HG03045 (cell line): ENCODE data around the gene BRD9.
"Not testable (repeated sequence)": the region's sequence is repeated elsewhere in the genome, so short reads cannot be mapped to it uniquely, and the experiment has no call there.

ENCODE experiments used
- ATAC-seq: cut with Tn5 transposase; IDR thresholded peaks from one replicate; pipeline ENCODE4 v1.9.1; 2021; ENCODE audit warnings: mild to moderate bottlenecking, moderate library complexity; ENCODE audit not compliant: unreplicated experiment

BRD9 gene

DNA sequence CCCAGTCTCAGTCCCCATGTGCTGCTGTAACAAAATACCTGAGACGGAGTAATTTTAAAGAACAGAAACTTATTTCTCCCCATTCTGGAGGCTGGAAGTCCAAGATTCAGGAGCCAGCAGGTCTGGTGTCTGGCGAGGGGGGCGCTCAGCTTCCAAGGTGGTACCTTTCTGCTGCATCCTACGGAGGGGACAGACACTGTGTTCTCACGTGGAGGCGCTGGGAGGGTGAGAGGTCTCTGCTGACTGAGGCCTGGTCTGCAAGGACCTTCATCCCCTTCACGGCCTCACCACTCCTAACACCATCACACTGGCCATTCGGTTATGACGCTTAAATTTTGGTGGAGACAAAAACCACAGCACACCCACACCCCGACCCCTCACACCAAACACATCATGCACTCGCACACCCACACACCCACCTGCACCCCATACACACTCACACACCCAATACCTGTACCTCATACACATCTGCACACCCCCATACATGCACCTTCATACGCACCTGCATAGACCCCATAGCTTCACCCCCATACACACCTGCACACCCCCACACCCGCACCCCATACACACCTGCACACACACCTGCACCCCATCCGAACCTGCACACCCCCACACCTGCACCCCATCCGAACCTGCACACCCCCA, 32.0 kb downstream of the BRD9 start:
- no peak for ATAC-seq

- ATAC-seq, result no peak
These were observed 32.8 kb downstream of the BRD9 start for GRCh38 chr5:859798-860296.

GRCh38 chr5:859391-859790, 33.2 kb downstream of the BRD9 start:
- no peak for ATAC-seq

DNA sequence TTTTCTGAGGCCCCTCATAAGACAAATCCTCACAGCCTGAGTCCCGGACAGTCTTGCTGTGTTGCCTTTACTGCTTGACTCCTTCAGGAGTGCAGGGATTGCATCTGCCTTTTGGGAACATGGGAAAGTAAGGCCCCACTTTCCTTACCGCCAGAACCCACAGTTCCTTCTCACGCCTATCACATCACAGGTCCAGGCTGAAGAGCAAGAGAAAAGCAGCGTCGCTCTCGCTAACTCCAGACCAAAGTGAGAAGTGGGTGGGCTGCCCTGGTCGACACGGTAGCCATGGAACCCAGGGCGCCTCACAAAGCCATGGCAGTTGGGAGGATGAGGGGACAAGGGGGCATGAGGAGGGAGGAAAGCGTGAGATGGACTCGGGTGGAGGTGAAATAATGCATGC, 33.9 kb downstream of the BRD9 start:
- no peak for ATAC-seq

DNA sequence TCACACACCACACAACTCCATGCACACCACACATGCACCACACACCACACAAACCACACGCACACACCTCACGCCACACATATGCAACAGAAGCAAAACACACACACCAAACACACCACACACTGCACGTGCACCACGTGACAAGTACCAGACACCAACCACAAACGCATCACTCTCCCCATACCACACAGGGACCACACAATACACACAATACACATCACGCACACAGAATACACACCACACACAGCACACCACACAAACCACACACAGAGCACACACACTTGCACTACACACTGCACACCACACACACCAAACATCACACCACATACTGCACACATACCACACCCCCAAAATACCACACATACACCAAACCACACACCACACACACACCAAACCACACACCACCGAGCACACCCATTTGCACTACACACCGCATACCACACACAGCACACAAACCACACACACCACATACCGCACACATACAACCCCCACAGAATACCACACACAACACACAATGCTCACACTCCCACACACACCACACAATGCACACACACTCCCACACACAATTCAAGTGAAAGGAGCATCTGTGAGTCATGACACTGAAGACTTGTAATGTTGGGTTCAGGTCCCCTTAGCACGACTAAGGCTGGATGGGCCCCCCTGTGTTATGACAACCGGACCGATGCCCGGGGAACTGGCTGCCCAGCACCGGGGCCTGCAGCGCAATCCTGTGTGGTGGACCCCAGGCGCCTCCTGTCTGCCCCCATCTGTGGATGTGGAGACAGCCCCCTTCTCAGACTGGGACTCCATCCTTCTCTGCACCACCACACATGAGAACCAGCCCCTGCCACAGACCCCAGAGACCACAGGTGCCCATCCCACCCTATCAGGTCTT, 35.8 kb downstream of the BRD9 start:
- no peak for ATAC-seq

GRCh38 chr5:855771-856530, 36.6 kb downstream of the BRD9 start:
- ATAC-seq, result no peak

DNA sequence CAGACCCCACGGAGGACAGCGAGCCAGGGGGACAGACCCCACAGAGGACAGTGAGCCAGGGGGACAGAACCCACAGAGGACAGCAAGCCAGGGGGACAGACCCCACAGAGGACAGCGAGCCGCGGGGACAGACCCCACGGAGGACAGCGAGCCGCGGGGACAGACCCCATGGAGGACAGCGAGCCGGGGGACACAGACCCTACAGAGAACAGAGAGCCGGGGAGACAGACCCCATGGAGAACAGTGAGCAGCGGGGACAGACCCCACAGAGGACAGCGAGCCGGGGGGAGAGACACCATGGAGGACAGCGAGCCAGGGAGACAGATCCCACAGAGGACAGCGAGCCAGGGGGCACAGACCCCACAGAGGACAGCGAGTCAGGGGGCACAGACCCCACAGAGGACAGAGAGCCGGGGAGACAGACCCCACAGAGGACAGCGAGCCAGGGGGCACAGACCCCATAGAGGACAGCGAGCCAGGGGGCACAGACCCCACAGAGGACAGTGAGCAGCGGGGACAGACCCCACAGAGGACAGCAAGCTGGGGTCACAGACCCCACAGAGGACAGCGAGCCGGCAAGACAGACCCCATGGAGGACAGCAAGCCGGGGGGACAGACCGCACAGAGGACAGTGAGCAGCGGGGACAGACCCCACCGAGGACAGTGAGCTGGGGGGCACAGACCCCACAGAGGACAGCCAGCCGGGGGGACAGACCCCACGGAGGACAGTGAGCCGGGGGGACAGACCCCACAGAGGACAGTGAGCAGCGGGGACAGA, 37.4 kb downstream of the BRD9 start:
- no peak for ATAC-seq

GRCh38 chr5:854217-854616, 38.4 kb downstream of the BRD9 start:
- no peak for ATAC-seq

- not testable (repeated sequence) for ATAC-seq
These were observed 39.0 kb downstream of the BRD9 start for GRCh38 chr5:853416-854090.

DNA sequence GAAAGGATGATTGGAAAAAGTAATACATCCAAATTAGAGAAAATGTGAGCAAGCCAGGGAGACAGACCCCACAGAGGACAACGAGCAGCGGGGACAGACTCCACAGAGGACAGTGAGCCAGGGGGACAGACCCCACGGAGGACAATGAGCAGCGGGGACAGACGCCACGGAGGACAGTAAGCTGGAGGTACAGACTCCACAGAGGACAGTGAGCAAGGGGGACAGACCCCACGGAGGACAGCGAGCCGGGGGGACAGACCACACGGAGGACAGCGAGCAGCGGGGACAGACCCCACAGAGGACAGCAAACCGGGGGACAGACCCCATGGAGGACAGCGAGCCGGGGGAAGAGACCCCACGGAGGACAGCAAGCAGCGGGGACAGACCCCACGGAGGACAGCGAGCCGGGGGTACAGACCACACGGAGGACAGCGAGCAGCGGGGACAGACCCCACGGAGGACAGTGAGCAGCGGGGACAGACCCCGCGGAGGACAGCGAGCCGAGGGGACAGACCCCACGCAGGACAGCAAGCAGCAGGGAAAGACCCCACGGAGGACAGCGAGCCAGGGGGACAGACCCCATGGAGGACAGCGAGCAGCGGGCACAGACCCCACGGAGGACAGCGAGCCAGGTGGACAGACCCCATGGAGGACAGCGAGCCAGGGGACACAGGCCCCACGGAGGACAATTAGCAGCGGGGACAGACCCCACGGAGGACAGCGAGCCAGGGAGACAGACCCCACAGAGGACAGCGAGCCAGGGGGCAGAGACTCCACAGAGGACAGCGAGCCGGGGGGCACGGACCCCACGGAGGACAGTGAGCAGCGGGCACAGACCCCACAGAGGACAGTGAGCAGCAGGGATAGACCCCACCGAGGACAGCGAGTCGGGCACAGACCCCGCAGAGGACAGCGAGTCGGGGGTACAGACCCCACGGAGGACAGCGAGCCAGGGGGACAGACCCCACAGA, 39.9 kb downstream of the BRD9 start:
- ATAC-seq, result no peak

DNA sequence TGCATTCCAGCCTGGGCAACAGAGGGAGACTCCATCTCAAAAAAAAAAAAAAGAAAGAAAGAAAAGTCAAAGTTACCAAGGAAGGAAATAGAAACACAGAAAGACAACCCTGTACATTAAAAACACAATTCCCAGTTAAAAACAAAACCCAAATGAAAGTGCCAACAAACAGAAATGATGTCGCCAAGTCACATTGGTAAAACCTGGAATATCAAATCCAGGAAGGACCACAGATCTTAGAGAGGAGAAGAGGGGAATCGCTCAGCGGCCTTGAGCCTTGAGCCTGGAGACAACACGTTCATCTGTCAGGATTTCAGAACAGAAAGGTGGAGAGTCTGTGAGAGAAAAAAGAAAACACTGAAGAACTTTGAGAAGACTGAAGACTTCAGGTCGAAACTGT, 40.6 kb downstream of the BRD9 start:
- no peak for ATAC-seq

GRCh38 chr5:851553-851952, 41.0 kb downstream of the BRD9 start:
- no peak for ATAC-seq

DNA sequence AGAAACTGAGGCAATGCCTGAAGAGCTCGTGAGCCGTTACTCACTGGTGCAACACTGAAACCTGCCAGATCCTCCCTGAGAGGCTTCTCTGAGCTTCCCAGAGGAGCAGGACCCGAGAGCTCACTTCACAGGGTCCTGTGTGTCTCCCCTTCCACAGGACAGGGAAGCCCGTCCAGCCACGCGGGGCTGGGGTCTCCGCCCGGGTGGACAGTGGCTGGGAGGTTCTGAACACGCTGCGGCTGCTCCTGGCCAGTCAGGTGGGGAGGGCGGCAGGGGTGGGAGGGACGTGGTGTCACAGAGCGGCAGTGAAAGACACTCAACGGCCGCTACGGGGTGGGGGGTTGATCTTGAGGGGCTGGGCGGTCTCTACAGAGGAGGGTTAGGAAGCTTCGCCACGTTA, 41.5 kb downstream of the BRD9 start:
- no peak for ATAC-seq

- no peak for ATAC-seq
These were observed 42.0 kb downstream of the BRD9 start, which contains the start of gene ZDHHC11 for GRCh38 chr5:850511-851006. Gene ZDHHC11, minus strand, starts transcription at chr5:850986. Its CDS starts 384 bp downstream, at chr5:850602.

DNA sequence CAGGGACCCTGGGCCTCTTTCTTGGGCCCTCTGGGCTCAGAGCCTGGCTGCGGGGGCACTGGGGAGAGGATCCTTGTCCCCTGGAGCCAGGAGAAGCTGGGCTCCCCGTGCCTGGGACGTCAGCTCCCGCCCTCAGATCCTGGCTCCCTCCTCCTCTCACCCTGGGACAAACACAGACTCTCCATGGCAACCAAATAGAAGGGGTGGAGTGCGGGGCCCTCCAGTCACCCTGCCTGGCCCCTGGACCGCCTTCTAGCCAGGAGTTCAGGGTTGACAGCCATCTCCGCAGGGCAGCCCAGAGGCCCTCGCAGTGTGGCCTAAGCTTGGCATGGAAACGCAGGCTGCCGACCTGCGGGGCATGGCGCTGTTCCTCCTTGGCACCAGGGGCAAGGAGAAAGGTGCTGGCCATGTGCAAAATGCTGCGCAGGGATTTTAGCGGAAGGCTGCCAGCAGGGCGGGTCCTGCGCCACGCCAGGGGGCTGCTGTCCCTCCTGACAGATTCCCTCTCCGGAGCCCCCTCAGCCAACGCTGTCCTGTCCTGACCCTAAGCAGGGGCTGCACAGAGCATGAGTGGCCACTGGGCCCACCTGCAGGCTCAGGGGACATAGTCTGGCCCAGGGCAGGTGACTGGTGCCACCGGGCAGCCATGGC, 42.8 kb downstream of the BRD9 start:
- ATAC-seq, result no peak

GRCh38 chr5:848671-849111, 43.9 kb downstream of the BRD9 start:
- ATAC-seq, result no peak

- ATAC-seq, result not testable (repeated sequence)
These were observed 44.9 kb downstream of the BRD9 start for GRCh38 chr5:847736-848135.

- not testable (repeated sequence) for ATAC-seq
These were observed 45.4 kb downstream of the BRD9 start for GRCh38 chr5:847212-847611.
